GM23338 (cell line): ENCODE data around the gene CRIP3. TPM values are rescaled to one million over a fixed set of nuclear protein-coding genes. Genes with fewer than 3 reads are reported as not detected.
A peak's percentile ranks its signal among the peaks of the same experiment; 100 is the strongest.

ENCODE experiments used
- ATAC-seq: fragments of 200-7000 bp; cut with Tn5 transposase; 3 replicates; pipeline ENCODE4 v1.9.1; 2020
- DNase-seq: peaks from one replicate; pipeline ENCODE4 v3.0.0-alpha.2; 2015; ENCODE audit warnings: low spot score
- H2AFZ ChIP-seq: fragments of 200-600 bp; sonication (generic); 2 replicates; pipeline ENCODE4 v1.8.0; 2016; ENCODE audit warnings: antibody characterized with exemption, mild to moderate bottlenecking, moderate library complexity
- H3F3A ChIP-seq: fragments of 200-600 bp; sonication (generic); replicated peaks from 2 replicates; pipeline ENCODE4 v1.8.0; 2017; ENCODE audit warnings: antibody characterized with exemption, mixed run types, low read depth
- H3K27ac ChIP-seq: fragments of 200-600 bp; sonication (generic); 2 replicates; pipeline ENCODE4 v1.6.1; 2016; ENCODE audit warnings: low read depth
- H3K27me3 ChIP-seq: fragments of 200-600 bp; sonication (generic); 2 replicates; pipeline ENCODE4 v1.8.0; 2016; ENCODE audit warnings: mild to moderate bottlenecking, mixed run types, moderate library complexity; ENCODE audit not compliant: insufficient read depth
- H3K36me3 ChIP-seq: fragments of 200-600 bp; sonication (generic); 2 replicates; pipeline ENCODE4 v1.8.0; 2016; ENCODE audit warnings: mild to moderate bottlenecking; ENCODE audit not compliant: insufficient read depth
- H3K4me1 ChIP-seq: fragments of 200-600 bp; sonication (generic); 2 replicates; pipeline ENCODE4 v1.8.0; 2016; ENCODE audit warnings: mild to moderate bottlenecking, moderate library complexity; ENCODE audit not compliant: insufficient read depth
- H3K4me2 ChIP-seq: fragments of 200-600 bp; sonication (generic); 2 replicates; pipeline ENCODE4 v1.7.1; 2017; ENCODE audit warnings: mixed run types
- H3K4me3 ChIP-seq: fragments of 200-600 bp; sonication (generic); 2 replicates; pipeline ENCODE4 v1.6.1; 2016; ENCODE audit warnings: mixed run types
- H3K79me2 ChIP-seq: fragments of 200-600 bp; sonication (generic); replicated peaks from 2 replicates; pipeline ENCODE4 v1.8.0; 2017; ENCODE audit warnings: mild to moderate bottlenecking; ENCODE audit not compliant: insufficient read depth
- H3K9me2 ChIP-seq: fragments of 200-600 bp; sonication (generic); 2 replicates; pipeline ENCODE4 v1.8.0; 2017; ENCODE audit not compliant: insufficient read depth
- H4K20me1 ChIP-seq: fragments of 200-600 bp; sonication (generic); replicated peaks from 2 replicates; pipeline ENCODE4 v1.8.0; 2017; ENCODE audit warnings: mild to moderate bottlenecking; ENCODE audit not compliant: insufficient read depth
- H3K27ac Mint-ChIP-seq: 2 replicates; pipeline ENCODE4 v1.8.0; 2020; ENCODE audit warnings: inconsistent platforms, mild to moderate bottlenecking, moderate library complexity, mixed read lengths
- H3K27me3 Mint-ChIP-seq: 3 replicates; pipeline ENCODE4 v1.8.0; 2022; ENCODE audit warnings: low read depth, mild to moderate bottlenecking, moderate library complexity, mixed read lengths, inconsistent platforms; ENCODE audit not compliant: insufficient read depth, poor library complexity
- H3K36me3 Mint-ChIP-seq: 3 replicates; pipeline ENCODE4 v1.8.0; 2021; ENCODE audit warnings: low read depth, mild to moderate bottlenecking, inconsistent platforms, moderate library complexity, mixed read lengths
- H3K4me1 Mint-ChIP-seq: 3 replicates; pipeline ENCODE4 v1.8.0; 2020; ENCODE audit warnings: mild to moderate bottlenecking, inconsistent platforms, mixed read lengths
- H3K4me3 Mint-ChIP-seq: 3 replicates; pipeline ENCODE4 v1.8.0; 2021; ENCODE audit warnings: moderate library complexity, mild to moderate bottlenecking, inconsistent platforms, mixed read lengths
- H3K9me3 Mint-ChIP-seq: 3 replicates; pipeline ENCODE4 v1.8.0; 2020; ENCODE audit warnings: moderate library complexity, mild to moderate bottlenecking, inconsistent platforms, mixed read lengths
- EZH2phosphoT487 ChIP-seq: fragments of 200-600 bp; sonication (generic); IDR thresholded peaks from one replicate; pipeline ENCODE4 v1.8.1; 2018; ENCODE audit warnings: antibody characterized with exemption; ENCODE audit not compliant: unreplicated experiment
- JUNB ChIP-seq: IDR thresholded peaks from one replicate; pipeline ENCODE4 v1.6.1; 2016; ENCODE audit warnings: antibody characterized with exemption; ENCODE audit not compliant: unreplicated experiment
- POLR2AphosphoS5 ChIP-seq: IDR thresholded peaks from 2 replicates; pipeline ENCODE4 v1.6.1; 2016; ENCODE audit warnings: antibody characterized with exemption, low read depth
- STAT1 ChIP-seq: IDR thresholded peaks from one replicate; pipeline ENCODE4 v1.6.1; 2016; ENCODE audit warnings: antibody characterized with exemption; ENCODE audit not compliant: unreplicated experiment
- ZNF331 ChIP-seq: fragments of 250-450 bp; sonication (Bioruptor Pico); IDR thresholded peaks from 2 replicates; pipeline ENCODE4 v1.5.0; 2020; ENCODE audit warnings: low read depth, mild to moderate bottlenecking, moderate library complexity
- ZNF462 ChIP-seq: fragments of 250-450 bp; sonication (Bioruptor Pico); IDR thresholded peaks from 2 replicates; pipeline ENCODE4 v1.5.0; 2020; ENCODE audit warnings: mild to moderate bottlenecking, moderate library complexity
- polyA plus RNA-seq: library from polyadenylated mRNA; unstranded; fragments of >200 nt; fragmentation: Nextera tagmentation; extraction: Ambion mirVana; gene quantifications from 2 replicates; pipeline ENCODE4 v1.2.1, GENCODE V29; 2016
- total RNA-seq: library from RNA; depleted of rRNA; stranded (reverse); fragments of >200 nt; shearing (Covaris generic); gene quantifications from 2 replicates; pipeline ENCODE4 v1.2.3, GENCODE V29; 2014
- TF ChIP-seq, protein P1 (sequence below), 2 experiments: fragments of 200-600 bp in 1 of 2; sonication (generic) in 1 of 2; conservative IDR thresholded peaks; 2 replicates each; pipeline versions ENCODE4 v1.5.1 to v1.6.1; 2016 to 2017; ENCODE audit warnings: antibody characterized with exemption in 2 of 2, low read depth in 2 of 2, mild to moderate bottlenecking in 2 of 2, moderate library complexity in 1 of 2
- TF ChIP-seq, protein P2 (sequence below): IDR thresholded peaks from 2 replicates; pipeline ENCODE4 v1.6.1; 2016; ENCODE audit warnings: antibody characterized with exemption

Gene CRIP3
- total and polyA plus RNA-seq, 2 experiments from 2014 or later = 22.0 to 36.0 TPM

DNA sequence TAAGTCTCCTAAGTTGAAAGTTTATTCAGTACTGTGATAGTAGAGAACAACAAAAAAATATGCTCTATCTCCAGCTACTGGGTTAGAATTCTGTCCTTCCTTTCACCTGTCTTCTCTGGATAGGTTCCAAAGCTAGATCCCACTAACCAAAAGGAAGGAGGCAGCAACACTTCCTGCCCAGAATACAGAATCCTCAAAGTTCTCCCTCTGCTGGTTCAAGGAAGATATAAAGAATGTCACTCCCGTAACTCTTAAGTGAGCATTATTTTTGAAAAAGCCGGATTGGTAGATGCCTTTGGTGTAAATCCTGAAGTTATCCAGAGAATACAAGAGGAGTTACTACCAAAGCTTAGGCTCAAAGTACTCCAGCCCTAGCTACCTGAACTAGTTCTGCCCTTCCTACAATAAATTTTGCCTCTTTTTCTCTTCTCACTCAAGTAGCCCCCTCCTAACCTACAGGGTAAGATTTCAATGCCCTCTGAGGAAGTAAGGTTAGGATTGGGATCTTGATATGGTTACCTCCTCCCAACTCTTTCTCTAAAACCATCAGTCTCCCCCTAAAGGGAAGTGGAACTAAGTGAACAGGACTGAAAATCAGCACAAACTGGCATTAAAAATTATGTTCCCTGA is 26.0 kb upstream of the CRIP3 start (continued):
- TF ChIP-seq, protein P1, sequence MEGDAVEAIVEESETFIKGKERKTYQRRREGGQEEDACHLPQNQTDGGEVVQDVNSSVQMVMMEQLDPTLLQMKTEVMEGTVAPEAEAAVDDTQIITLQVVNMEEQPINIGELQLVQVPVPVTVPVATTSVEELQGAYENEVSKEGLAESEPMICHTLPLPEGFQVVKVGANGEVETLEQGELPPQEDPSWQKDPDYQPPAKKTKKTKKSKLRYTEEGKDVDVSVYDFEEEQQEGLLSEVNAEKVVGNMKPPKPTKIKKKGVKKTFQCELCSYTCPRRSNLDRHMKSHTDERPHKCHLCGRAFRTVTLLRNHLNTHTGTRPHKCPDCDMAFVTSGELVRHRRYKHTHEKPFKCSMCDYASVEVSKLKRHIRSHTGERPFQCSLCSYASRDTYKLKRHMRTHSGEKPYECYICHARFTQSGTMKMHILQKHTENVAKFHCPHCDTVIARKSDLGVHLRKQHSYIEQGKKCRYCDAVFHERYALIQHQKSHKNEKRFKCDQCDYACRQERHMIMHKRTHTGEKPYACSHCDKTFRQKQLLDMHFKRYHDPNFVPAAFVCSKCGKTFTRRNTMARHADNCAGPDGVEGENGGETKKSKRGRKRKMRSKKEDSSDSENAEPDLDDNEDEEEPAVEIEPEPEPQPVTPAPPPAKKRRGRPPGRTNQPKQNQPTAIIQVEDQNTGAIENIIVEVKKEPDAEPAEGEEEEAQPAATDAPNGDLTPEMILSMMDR (conservative IDR thresholded peaks at IDR 0.05; ENCODE audit: low read depth in 2 of 2) = peak; percentile 71 to 77

DNA sequence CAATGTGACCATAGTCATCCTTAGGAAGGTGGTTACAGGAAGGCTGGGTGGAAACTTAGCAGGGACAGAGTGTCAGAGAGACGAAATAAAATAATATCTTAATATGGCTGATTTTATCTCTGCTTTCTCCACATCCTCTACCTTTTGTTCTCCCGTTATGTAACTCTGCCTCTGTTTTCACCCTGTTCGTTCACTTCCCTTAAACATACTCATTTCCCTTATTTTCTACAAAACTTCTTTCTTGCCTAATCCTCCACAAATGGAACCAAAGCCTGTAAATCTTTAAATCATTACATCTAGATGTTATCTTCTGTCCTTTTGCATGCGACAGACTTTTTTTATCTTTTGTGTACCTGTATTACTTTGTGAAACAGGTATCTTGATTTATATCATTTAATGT is 23.3 kb upstream of the CRIP3 start:
- no peaks in the 10 kb centered on the region for H3K4me1 ChIP-seq
- H3K4me3 ChIP-seq = no peak overlapping the region
- Mint-ChIP-seq H3K36me3 (no peaks in the 10 kb centered on the region), H3K27me3 (peaks cover 1% of the 10 kb centered on the region), H3K4me3 (no peak overlapping the region), H3K9me3 (no peaks in the 10 kb centered on the region), H3K27ac (no peak overlapping the region), H3K4me1 (peaks cover 2% of the 10 kb centered on the region; the same call in 2 of the 3 replicates)
- TF ChIP-seq POLR2AphosphoS5 = no peak
- TF ChIP-seq ZNF331 (CRISPR knock-in tag) = no peak
- no peak for TF ChIP-seq EZH2phosphoT487
- no peak for TF ChIP-seq STAT1
- TF ChIP-seq, protein P1 (conservative IDR thresholded peaks at IDR 0.05; ENCODE audit: low read depth in 2 of 2) = no peak
- TF ChIP-seq, protein P2, sequence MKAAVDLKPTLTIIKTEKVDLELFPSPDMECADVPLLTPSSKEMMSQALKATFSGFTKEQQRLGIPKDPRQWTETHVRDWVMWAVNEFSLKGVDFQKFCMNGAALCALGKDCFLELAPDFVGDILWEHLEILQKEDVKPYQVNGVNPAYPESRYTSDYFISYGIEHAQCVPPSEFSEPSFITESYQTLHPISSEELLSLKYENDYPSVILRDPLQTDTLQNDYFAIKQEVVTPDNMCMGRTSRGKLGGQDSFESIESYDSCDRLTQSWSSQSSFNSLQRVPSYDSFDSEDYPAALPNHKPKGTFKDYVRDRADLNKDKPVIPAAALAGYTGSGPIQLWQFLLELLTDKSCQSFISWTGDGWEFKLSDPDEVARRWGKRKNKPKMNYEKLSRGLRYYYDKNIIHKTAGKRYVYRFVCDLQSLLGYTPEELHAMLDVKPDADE = no peak
- ATAC-seq (no peak), DNase-seq (no peak)
- no peaks in the 10 kb centered on the region for H3K27me3 ChIP-seq
- H2AFZ ChIP-seq = no peak overlapping the region
- H4K20me1 ChIP-seq = no peaks in the 10 kb centered on the region; the same call in 1 of the 2 replicates
- no peaks in the 10 kb centered on the region for H3K9me2 ChIP-seq
- H3K4me2 ChIP-seq = no peak overlapping the region
- no peak overlapping the region for H3K27ac ChIP-seq
- no peaks in the 10 kb centered on the region for H3K36me3 ChIP-seq
- no peaks in the 10 kb centered on the region for H3F3A ChIP-seq
- H3K79me2 ChIP-seq = no peaks in the 10 kb centered on the region

DNA sequence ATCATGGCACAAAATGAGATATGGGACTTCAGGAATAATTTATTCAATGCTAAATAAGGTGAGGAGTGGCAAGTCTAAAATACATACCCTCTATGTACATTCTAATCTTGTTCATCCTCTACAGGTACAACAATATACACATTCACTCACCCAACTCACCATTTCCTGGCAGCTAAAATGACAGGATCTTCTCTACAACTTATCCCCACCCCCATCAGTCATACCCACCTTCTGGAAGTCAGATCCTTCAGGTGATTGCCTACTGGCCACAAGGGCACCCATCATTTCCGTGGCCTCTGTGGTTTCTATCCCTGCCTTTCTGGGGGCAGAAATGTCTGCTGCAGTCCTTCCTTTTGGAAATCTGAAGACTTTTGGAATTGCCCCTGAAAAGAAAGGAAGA is 22.8 kb upstream of the CRIP3 start:
- Histone ChIP-seq H3F3A (no peaks in the 10 kb centered on the region), H3K4me2 (no peak overlapping the region), H3K36me3 (no peaks in the 10 kb centered on the region), H3K9me2 (no peaks in the 10 kb centered on the region), H3K27ac (no peak overlapping the region), H3K79me2 (no peaks in the 10 kb centered on the region), H2AFZ (no peak overlapping the region), H3K27me3 (no peaks in the 10 kb centered on the region), H3K4me1 (no peaks in the 10 kb centered on the region), H3K4me3 (no peak overlapping the region), H4K20me1 (no peaks in the 10 kb centered on the region; the same call in 1 of the 2 replicates)
- no peaks in the 10 kb centered on the region for H3K9me3 Mint-ChIP-seq
- H3K4me3 Mint-ChIP-seq = no peak overlapping the region
- DNase-seq = no peak
- no peak for ATAC-seq
- H3K27ac Mint-ChIP-seq = no peak overlapping the region
- peaks cover 1% of the 10 kb centered on the region for H3K27me3 Mint-ChIP-seq
- peaks cover 2% of the 10 kb centered on the region; the same call in 2 of the 3 replicates for H3K4me1 Mint-ChIP-seq
- no peaks in the 10 kb centered on the region for H3K36me3 Mint-ChIP-seq
- TF ChIP-seq JUNB (no peak), ZNF462 (CRISPR knock-in tag) (no peak)
